Stimulated activated CD4-positive, alpha-beta T cell treated with anti-CD3 and anti-CD28 coated beads, Interleukin-1b, Interleukin-23, amount 100 ng/mL, for 24 hours (primary cell): ENCODE measurements around the gene HMCN1.

Source experiments
- DNase-seq, 4 experiments: peaks; one replicate each; pipeline ENCODE4 v3.0.0-alpha.2; 2020; ENCODE audit warnings: low read depth in 4 of 4, low spot score in 1 of 4

The HMCN1 gene

DNA sequence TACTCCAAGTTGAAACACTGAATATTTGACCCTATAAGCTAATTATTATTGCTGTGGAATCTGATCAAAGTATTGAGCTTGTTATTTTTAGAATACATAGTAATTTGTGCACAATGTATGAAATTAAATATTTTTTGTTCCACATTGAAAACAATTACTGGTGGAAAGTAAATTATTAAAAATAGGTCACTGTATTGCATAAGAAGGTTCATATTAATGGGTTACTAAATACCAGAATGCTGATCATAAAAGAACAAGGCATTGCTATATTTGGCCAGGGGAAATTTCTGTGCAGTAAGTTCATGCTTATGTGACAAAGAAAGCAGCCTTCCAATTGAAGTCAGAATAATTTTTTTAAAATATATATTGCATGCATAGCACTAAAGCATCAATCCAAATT lies 481.4 kb downstream of the HMCN1 start:
- DNase-seq = no peak

DNA sequence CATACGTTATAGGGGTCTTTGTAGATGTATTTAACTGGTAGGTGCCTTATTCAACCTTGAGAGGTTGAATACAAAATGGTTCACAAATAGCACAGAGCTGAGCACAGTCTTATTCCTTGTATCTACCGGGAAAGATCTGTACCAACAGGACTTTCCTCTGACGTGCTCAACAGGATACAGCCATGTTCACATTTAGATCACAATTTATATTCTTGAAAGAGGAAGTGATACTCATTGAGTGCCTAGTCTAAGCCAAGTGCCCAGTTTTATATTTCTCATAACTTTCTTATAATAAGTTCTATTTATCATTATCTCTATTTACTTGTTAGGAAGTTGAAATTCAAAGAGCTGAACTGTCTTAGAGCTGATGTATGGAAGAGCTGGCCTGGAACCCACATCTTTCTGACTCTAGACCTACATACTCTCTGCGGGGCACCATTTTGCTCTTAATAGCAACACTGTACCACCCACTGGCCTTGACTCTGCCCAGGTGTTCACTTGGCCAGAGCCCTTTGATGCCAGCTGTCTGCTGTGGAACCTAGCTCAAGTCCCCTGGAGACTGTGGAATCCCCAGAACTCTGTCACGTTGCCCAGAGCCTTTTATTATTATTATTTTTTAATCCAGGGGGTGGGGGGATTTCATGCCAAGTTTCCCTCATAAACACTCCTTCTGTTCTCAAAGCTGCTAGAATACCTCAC lies 484.6 kb downstream of the HMCN1 start:
- no peak for DNase-seq

DNA sequence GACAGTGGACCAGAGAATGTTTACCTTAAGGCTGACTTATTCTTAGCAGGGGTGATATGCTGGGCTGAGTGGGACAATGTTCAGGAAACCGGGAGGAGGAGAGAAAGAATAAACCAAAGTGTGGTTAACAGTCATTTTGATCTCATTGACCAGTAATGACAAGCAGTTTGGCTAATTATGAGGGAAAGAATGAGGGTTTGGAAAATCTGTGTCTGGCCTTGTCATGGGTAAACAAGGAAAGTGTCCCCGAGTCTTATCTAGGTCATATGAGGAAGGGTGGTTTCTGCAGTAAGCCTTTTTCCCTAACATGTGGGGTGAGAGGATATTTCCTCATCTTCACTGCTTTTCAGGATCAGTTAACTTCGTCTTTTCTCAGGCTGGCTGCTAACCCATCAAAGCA lies 485.9 kb downstream of the HMCN1 start:
- DNase-seq = no peak

DNA sequence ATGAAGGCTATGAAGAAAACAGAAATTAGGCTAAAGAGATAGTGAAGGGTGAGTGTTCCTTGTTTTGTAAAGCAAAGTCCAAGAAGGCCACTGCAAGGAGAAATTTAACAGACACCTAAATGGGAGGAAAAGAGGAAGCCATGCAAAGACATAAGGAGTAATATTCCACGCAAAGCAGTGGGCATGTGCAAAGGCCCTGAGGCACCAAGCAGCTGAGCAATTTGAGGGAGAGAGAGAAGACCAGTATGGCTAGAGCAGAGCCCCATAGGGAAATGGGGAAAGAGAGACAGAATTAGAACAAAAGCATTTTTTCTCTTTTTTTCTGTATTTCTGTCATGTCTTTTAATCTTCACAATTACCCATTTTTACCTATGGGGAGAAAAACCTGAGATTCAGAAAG lies 486.7 kb downstream of the HMCN1 start:
- no peak for DNase-seq

DNA sequence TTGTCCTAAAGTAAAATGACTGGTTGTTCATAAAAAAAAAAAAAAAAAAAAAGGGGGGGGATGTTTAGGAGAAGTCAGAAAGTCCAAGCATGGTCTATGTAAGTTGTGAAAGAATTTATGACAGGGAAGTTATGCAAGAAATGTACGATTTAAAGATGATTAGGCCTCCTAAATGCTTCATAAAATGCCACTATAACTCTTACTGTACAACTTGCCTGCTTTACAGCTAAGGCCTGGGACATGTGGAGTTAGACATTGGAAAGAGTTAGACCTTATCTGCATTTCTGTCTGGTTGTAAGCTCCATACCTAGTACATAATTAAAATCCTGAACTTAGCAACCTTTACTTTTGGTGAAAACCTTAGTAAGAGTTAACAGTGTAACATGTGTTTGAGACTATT lies 490.9 kb downstream of the HMCN1 start:
- no peak for DNase-seq

DNA sequence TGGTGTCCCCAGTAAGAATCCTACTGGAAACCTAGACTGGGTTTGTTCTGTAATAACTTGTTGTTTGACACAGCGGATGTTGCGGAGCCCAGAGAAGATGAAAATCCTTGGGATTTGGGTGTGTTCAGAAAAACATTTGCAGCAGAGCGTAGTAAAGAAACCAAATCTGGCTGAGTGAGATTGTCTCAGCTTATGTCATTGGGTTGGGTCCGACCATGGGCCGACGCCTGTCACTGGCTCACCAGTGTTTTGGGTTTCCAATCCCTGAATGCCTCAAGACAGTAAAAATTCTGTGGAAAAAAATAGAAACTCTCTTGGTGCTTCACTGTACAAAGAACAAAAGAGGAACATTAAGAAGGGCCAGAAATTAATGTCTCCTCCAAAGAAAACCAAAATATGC lies 494.6 kb downstream of the HMCN1 start:
- no peak for DNase-seq

DNA sequence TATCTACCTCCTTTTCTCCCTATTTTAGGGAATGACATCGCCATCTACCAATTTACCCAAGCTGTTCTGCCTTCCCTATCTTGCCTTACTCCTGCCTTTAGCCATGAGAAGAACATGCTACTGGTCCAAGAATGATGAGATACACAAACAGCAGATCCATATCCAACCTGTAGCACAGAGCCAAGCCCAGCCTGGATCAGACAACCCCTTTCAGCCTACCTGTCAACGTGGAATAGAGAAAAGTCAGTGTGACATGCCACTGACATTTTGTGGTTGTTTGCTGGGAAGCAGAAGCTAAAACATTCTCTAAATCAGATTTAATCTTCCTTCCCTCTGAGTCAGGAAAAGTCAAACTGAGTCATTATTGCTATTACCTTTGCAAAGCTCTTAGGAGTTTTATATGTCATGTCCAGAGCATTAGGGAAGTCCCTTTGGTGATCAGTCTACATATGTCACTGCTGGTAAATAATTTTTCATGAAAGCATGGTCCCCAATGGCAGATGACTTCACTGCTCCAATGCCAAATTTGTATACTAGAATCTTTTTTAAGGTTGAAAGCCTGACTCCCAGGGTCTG lies 497.8 kb downstream of the HMCN1 start:
- DNase-seq = no peak

DNA sequence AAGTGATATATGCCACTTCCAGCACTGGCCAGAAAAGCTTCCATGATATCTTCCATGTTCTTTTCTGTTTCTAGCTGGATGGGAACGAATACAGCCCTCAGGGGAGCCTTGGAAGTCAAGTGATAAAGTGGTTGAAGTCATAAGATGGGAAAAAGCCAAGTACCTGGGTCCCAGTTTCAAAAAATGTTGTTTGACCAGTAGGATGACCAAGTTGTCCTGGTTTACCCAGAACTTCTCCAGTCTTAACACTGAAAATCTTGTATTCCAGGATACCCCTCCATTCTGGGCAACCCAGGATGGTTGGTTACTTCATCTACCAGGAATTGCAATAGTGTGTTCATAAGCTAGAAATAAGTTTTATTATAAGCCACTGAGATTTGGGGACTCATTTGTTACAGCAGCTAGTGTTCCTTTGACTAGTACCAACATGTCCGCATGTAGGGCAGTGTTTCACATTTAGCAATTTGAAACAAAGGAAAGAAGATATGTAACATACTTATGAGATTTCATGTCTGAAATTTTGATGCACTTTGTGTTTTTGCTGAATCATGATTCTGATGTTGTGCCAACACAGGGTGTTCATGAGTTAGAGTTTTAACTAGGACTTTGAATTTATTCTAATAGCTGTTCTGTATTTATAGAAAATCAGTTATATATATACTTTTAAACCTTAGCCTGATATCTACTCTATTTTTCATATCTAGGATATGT lies 500.9 kb downstream of the HMCN1 start:
- no peak for DNase-seq

DNA sequence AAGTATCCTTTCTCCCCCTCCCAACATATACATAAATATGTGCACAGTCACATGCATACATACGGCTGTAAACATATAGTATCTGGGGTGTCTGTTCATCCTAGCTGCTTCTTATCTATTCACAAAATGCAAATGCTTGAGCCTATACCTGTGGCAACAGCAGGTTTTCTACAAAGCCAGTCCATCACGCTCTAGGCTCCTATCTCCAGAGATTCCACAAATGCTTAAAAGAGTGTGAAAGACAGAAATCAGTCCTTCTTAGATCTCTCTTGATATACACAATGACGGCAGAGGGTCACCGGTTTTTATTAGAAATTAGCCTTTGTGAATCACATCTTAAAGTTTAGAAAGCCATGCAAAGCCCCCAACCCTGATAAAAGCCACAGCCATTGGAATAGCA lies 501.5 kb downstream of the HMCN1 start:
- no peak for DNase-seq

DNA sequence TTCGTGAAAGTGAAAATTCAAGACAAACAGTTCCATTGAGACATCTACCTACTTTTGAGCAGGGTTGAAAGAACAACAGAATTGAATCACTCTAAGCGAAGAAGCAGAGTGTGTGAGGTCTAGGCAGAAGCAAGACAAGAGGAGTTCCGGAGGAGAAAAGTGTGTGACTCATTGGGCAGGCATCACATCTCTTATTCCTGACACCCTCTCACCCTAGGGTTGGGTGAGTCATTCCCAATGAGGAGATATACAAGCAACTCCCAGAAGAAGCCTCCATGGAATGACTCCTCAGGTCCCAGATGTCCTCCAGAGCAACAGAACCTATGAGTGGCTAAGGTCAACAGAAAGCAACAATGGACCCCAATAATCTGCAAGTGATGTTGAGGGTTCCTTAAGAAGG lies 502.7 kb downstream of the HMCN1 start:
- no peak for DNase-seq

DNA sequence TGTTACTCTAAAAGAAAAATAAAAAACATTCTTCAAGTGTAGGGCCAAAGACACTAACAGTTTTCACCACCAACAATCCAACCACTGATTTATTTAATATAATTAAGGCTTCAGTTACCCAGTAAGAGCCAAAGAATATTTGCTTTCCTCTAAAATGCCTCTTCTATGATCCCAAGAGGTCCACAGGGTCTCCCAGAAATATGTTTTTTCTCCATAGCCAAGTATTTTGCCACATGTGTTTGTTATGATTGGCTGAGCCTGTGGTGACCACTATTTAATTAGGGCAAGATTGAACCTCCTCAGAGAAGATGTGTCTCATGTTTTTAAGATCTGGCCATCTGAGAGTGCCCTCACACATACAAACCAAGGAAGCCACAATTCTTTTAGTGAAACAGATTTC lies 505.0 kb downstream of the HMCN1 start:
- no peak for DNase-seq

DNA sequence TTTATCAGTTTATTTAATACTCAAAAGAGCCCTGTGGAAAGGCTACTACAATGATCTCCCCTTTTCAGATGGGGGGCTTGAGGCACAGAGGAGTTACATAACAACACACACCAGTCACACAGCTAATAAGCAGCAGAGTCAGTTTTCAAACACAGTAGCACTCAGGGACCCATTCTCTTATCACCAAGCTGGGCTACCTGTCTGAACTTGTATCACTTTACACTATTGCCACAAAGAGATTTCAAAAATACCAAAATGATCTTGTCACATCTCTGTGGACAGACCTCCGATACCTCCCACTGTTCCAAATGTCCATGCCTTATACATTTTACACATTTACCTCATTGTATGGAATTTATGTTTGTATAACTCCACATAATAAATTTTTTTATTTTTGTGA lies 506.2 kb downstream of the HMCN1 start:
- no peak for DNase-seq
